K562 treated with DMSO at 1 percent for 24 hours (cell line): ENCODE measurements around the gene NXNL1. TPM values are rescaled to one million over a fixed set of nuclear protein-coding genes. Genes with fewer than 3 reads are reported as not detected.

ENCODE experiments used
- total RNA-seq: library from RNA; unstranded; fragments of 300-600 nt; gene quantifications from 2 replicates; pipeline ENCODE4 v1.2.3, GENCODE V29; 2022; ENCODE audit warnings: low read depth; ENCODE audit not compliant: insufficient read depth

Gene NXNL1, protein sequence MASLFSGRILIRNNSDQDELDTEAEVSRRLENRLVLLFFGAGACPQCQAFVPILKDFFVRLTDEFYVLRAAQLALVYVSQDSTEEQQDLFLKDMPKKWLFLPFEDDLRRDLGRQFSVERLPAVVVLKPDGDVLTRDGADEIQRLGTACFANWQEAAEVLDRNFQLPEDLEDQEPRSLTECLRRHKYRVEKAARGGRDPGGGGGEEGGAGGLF
- not detected in 2 replicates for total RNA-seq

DNA sequence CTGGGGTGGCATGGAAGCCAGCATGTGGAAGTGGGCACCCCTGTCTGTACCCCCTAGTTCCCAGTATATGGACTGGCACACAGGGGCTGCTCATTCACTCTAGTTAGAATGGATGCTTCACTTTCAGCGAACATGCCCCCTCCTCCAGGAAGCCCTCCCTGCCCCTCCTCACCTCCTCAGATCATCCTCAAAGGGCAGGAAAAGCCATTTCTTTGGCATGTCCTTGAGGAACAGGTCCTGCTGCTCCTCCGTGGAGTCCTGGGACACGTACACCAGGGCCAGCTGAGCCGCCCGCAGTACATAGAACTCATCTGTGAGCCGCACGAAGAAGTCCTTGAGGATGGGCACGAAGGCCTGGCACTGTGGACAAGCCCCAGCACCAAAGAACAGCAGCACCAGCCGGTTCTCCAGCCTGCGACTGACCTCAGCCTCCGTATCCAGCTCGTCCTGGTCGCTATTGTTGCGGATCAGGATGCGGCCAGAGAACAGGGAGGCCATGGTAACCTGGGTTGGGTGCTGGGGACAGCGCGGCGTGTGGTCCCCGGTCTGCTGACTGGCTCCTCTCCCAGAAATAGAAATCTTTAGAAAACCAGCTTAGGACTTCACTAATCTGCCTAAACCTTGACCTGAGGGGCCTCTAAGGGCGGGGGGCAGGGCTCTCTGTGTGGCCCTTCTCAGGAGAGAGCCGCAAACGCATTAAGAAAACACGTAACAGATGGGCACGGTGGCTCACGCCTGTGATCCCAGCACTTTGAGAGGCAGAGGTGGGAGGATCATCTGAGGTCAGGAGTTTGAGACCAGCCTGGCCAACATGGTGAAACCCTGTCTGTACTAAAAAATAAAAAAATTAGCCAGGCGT is at the start of gene NXNL1:
Gene NXNL1, minus strand, starts transcription at position 555 of the 859 bp plus-strand sequence. Its CDS starts 57 bp downstream, at position 498.

DNA sequence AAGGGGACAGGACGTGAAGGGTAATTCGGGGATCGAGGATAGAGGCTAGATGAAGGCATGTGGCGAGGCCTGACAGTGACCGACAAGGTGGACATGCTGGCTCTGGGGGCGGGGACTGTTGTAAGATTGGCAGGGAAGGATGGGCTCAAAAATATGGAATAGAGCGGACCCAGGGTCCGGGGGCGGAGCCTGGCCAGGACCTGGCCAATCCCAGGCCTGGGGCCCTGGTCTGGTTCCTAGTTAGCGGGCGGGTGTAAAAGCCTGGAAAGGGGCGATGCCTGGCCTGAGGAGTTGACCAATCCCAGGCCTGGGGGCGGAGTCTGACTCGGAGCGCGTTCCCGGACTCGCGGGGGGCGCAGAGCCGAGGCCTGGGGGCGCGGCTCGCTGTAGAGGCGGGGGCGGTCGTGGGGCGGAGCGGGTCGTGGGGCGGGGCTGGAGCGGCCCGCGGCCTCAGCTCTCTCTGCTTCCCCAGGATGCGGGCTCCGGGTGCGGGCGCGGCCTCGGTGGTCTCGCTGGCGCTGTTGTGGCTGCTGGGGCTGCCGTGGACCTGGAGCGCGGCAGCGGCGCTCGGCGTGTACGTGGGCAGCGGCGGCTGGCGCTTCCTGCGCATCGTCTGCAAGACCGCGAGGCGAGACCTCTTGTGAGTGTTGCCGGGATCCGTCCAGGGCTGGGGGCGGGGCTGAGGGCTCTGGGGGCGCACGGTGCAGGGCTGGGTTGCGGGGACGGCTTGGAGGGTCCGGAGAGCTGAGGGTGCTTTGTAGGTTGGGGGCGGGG is 9.5 kb upstream of the NXNL1 start, which contains the start of gene SLC27A1:
Gene SLC27A1, plus strand, starts transcription at position 457 of the 774 bp plus-strand sequence. Its CDS starts 17 bp downstream, at position 474.

DNA sequence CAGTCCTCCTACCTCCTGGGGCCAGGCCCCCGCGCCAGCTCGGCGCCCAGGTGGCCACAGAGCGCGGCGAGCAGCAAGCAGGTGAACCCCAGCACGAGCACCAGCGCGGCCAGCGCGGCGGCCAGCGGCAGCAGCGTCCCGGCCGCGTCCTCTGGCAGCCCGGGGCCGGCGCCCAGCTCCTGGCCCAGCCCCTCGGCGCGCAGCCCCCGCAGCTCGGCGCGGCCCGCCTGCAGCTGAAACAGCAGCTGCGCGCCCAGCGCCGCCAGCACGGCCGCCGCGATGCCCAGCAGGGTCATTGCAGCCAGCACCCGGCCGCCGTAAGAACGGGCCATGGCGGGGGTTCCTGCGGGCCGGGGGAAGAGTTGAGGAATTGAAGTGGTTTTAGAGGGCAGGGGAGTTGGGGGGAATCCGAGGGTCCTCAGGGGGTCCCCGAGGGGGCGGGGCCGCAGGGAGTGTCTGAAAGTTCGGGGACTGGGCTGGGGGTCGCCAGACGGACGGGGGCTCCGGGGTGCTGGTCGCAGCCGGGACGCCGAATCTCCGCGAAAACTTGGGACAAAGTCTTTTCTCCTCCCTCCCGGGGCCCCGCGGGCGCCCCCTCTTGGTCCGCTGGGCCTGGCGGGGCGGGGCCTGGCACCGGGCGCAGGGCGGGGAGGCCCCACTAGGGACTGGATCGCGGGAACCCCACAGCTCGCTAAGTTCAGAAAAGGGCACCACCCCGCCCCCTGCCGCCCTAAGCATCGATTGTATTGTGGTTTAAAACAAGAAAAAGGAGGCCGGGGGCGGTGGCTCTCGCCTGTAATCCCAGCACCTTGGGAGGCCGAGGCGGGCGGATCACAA is 12.4 kb downstream of the NXNL1 start, which contains the start of gene TMEM221:
Gene TMEM221, minus strand, starts transcription at position 538 of the 837 bp plus-strand sequence. Its CDS starts 206 bp downstream, at position 332.

DNA sequence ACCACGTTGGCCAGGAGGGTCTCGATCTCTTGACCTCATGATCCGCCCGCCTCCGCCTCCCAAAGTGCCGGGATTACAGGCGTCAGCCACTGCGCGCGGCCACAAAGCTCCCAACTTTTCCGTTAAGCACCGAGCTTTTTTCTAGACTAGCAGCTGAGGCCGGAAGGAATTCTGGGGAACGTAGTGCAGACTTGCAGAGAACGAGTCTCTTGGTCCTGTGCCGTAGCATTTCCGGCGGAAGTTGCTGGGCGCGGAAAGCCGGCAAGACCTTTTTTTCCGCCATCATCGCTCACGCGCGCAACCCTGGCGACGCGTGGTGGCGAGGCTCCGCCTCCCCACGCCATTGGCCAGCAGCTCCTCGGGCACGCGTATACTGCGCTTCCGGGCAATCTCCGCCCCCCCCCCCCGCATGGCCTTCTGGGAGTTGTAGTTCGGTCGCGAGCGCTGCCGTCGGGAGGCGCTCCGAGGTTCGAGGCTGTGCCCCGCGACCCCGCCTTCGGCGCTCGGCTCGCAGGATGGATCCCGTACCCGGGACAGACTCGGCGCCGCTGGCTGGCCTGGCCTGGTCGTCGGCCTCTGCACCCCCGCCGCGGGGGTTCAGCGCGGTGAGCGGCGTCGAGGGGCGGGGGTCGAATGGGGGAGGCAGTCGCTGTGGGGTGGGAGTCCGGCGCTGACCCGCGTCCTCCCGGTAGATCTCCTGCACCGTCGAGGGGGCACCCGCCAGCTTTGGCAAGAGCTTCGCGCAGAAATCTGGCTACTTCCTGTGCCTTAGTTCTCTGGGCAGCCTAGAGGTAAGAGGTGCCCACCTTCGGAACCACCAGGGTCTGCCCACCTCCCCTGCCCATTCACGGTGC is 40.9 kb downstream of the NXNL1 start, which contains the start of gene MVB12A:
Gene MVB12A, plus strand, starts transcription at position 427 of the 854 bp plus-strand sequence. Its CDS starts 89 bp downstream, at position 516.

Other genes starting within 250 kb of the NXNL1 start
- gene USE1, start 245.6 kb downstream of the NXNL1 start, total RNA-seq, result 40.5 and 47.2 TPM in 2 replicates
- 95.8 and 110 TPM in 2 replicates for gene OCEL1, start 234.7 kb downstream of the NXNL1 start, total RNA-seq
- gene NR2F6, start 215.0 kb downstream of the NXNL1 start, total RNA-seq, result 199 and 227 TPM in 2 replicates
- gene USHBP1, start 196.2 kb downstream of the NXNL1 start, total RNA-seq, result not detected in 2 replicates
- 97.0 and 121 TPM in 2 replicates for gene BABAM1, start 193.5 kb downstream of the NXNL1 start, total RNA-seq
- gene ANKLE1, start 179.0 kb downstream of the NXNL1 start, total RNA-seq, result 3.1 and 3.2 TPM in 2 replicates
- gene ABHD8, start 157.5 kb downstream of the NXNL1 start, total RNA-seq, result 54.5 and 56.1 TPM in 2 replicates
- 173 and 196 TPM in 2 replicates for gene MRPL34, start 155.1 kb downstream of the NXNL1 start, total RNA-seq
- gene DDA1, start 151.4 kb downstream of the NXNL1 start, total RNA-seq, result 112 and 122 TPM in 2 replicates
- 13.4 and 13.9 TPM in 2 replicates for gene ANO8, start 126.1 kb downstream of the NXNL1 start, total RNA-seq
- 84.4 and 97.9 TPM in 2 replicates for gene GTPBP3, start 123.4 kb downstream of the NXNL1 start, total RNA-seq
- 0.32 and 0.45 TPM in 2 replicates for gene PLVAP, start 83.6 kb downstream of the NXNL1 start, total RNA-seq
- 1.1 TPM in 1 of 2 replicates, not detected in the other for gene CCDC194, start 66.7 kb downstream of the NXNL1 start, total RNA-seq
- 496 and 532 TPM in 2 replicates for gene BST2, start 55.3 kb downstream of the NXNL1 start, total RNA-seq
- gene MVB12A, start 40.9 kb downstream of the NXNL1 start, total RNA-seq, result 112 and 116 TPM in 2 replicates
- 0.54 and 0.67 TPM in 2 replicates for gene TMEM221, start 12.3 kb downstream of the NXNL1 start, total RNA-seq
- gene SLC27A1, start 9.6 kb upstream of the NXNL1 start, total RNA-seq, result 4.8 and 5.7 TPM in 2 replicates
- 196 and 213 TPM in 2 replicates for gene PGLS, start 50.7 kb upstream of the NXNL1 start, total RNA-seq
- 97.1 and 98.2 TPM in 2 replicates for gene COLGALT1, start 94.7 kb upstream of the NXNL1 start, total RNA-seq
- 0.38 and 0.61 TPM in 2 replicates for gene UNC13A, start 227.4 kb upstream of the NXNL1 start, total RNA-seq